ENCODE results near the gene MISP. TPM values are rescaled to one million over a fixed set of nuclear protein-coding genes. Genes with fewer than 3 reads are reported as not detected.
A peak's percentile ranks its signal among the peaks of the same experiment; 100 is the strongest.

MISP gene
- total and polyA plus RNA-seq, 2 of the 13 experiments (the other 11 are each of a cell fraction or from before 2014, with no cell fraction given): 0.67 to 1.3 TPM

DNA sequence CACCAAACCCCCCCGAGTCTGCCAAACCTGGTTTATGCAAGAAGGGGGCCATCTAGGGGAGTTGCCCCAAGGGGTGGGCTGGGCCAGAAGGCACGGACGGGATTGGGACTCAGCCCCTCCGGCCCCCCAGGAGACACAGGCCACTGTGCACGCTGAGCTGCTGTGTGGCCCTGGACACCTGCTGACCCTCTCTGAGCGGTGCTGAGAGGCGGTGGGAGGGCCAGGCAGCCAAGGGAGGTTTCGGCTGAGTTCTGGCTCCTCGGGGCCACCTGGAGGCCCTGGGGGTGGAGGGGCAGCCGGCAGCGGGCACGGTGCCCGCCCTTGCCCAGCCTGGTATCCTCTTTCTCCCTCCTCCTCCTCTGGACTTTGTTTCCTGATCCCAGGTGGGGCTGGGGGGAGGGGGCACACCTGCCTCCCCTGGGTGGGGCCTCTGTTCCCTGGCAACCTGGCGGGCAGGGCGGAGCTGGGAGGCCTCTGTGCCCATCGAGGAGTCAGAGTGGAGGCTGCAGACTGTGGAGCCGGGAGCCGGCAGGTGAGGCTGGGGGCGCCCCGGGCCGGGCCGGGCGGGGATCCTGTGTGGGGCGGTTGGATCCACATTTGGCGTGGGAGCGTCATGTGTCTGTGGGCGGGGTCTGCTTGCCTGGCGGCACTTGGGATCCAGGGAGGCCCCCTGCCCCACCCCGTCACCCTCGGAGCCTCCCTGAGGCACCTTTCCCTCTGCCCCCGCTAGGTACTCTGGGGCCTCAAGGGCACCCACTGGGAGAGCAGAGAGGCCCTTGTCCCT, at the start of gene MISP (continued):
- TF ChIP-seq ZNF382 (CRISPR knock-in tag; IDR thresholded peaks at IDR 0.05; ENCODE audit: borderline replicate concordance) (no peak), GATAD2A (CRISPR knock-in tag; IDR thresholded peaks at IDR 0.05) (0 out of 2 replicates have a peak, but pooled peaks have one; percentile 24), RBAK (CRISPR knock-in tag; IDR thresholded peaks at IDR 0.05) (no peak), ZNF570 (CRISPR knock-in tag; IDR thresholded peaks at IDR 0.05; ENCODE audit: borderline replicate concordance) (no peak), HNRNPL (IDR thresholded peaks at IDR 0.05; ENCODE audit: low read depth, low read length) (peak; percentile 94), PHF8 (CRISPR knock-in tag; IDR thresholded peaks at IDR 0.05) (no peak), GTF2F1 (IDR thresholded peaks at IDR 0.05; ENCODE audit: low read length) (no peak), DNMT3B (CRISPR knock-in tag; conservative IDR thresholded peaks at IDR 0.05) (no peak), ZNF430 (CRISPR knock-in tag; IDR thresholded peaks at IDR 0.05) (no peak), MED8 (CRISPR knock-in tag; IDR thresholded peaks at IDR 0.05; ENCODE audit: insufficient replicate concordance) (no peak), SNAPC2 (CRISPR knock-in tag; IDR thresholded peaks at IDR 0.05) (no peak), ZNF282 (IDR thresholded peaks at IDR 0.05; ENCODE audit: partially characterized antibody) (no peak), ZNF296 (CRISPR knock-in tag; conservative IDR thresholded peaks at IDR 0.05) (no peak)
- TF ChIP-seq, protein P1, sequence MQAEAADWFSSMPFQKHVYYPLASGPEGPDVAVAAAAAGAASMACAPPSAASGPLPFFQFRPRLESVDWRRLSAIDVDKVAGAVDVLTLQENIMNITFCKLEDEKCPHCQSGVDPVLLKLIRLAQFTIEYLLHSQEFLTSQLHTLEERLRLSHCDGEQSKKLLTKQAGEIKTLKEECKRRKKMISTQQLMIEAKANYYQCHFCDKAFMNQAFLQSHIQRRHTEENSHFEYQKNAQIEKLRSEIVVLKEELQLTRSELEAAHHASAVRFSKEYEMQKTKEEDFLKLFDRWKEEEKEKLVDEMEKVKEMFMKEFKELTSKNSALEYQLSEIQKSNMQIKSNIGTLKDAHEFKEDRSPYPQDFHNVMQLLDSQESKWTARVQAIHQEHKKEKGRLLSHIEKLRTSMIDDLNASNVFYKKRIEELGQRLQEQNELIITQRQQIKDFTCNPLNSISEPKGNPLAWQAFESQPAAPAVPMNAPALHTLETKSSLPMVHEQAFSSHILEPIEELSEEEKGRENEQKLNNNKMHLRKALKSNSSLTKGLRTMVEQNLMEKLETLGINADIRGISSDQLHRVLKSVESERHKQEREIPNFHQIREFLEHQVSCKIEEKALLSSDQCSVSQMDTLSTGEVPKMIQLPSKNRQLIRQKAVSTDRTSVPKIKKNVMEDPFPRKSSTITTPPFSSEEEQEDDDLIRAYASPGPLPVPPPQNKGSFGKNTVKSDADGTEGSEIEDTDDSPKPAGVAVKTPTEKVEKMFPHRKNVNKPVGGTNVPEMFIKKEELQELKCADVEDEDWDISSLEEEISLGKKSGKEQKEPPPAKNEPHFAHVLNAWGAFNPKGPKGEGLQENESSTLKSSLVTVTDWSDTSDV (CRISPR knock-in tag; IDR thresholded peaks at IDR 0.05): no peak

Data from HepG2 (cell line).